Cerebellar cortex (tissue), 1 donor: Measurements from ENCODE around the gene ZNF473.

Source experiments
- DNase-seq: peaks from one replicate; pipeline ENCODE4 v3.0.0-alpha.2; 2015; ENCODE audit warnings: low spot score

ZNF473 gene

GRCh38 chr19:50003810-50004419, 21.9 kb upstream of the ZNF473 start:
- no peak for DNase-seq

- no peak for DNase-seq
Observed at GRCh38 chr19:50005428-50005827, 20.4 kb upstream of the ZNF473 start.

GRCh38 chr19:50007170-50007569, 18.6 kb upstream of the ZNF473 start:
- DNase-seq = no peak

- DNase-seq = no peak
Observed at GRCh38 chr19:50007947-50008346, 17.9 kb upstream of the ZNF473 start.

- DNase-seq = no peak
Observed at GRCh38 chr19:50008532-50008931, 17.3 kb upstream of the ZNF473 start.

- DNase-seq = no peak
Observed at GRCh38 chr19:50016225-50016807, 9.5 kb upstream of the ZNF473 start.

GRCh38 chr19:50020481-50020880, 5.3 kb upstream of the ZNF473 start:
- no peak for DNase-seq

GRCh38 chr19:50022823-50023222, 3.0 kb upstream of the ZNF473 start:
- DNase-seq = no peak

GRCh38 chr19:50024719-50025021, 1.1 kb upstream of the ZNF473 start:
- DNase-seq = no peak

GRCh38 chr19:50025022-50025793, 597 bp upstream of the ZNF473 start, which contains the start of gene VRK3:
Gene VRK3, minus strand, starts transcription at chr19:50025372. Its CDS starts 9,210 bp downstream, at chr19:50016162.
- peak; percentile 100 for DNase-seq

GRCh38 chr19:50026550-50026906, 723 bp downstream of the ZNF473 start:
- no peak for DNase-seq

- DNase-seq = no peak
Observed at GRCh38 chr19:50030225-50030624, 4.4 kb downstream of the ZNF473 start.

- no peak for DNase-seq
Observed at GRCh38 chr19:50030937-50031336, 5.1 kb downstream of the ZNF473 start.

- DNase-seq = no peak
Observed at GRCh38 chr19:50036908-50037307, 11.1 kb downstream of the ZNF473 start.

- no peak for DNase-seq
Observed at GRCh38 chr19:50039968-50040367, 14.2 kb downstream of the ZNF473 start.

- DNase-seq = no peak
Observed at GRCh38 chr19:50040967-50041366, 15.2 kb downstream of the ZNF473 start.

GRCh38 chr19:50042363-50043024, 16.7 kb downstream of the ZNF473 start:
- no peak for DNase-seq

- DNase-seq = no peak
Observed at GRCh38 chr19:50043967-50044366, 18.2 kb downstream of the ZNF473 start.

GRCh38 chr19:50044922-50045321, 19.1 kb downstream of the ZNF473 start:
- DNase-seq = no peak

GRCh38 chr19:50046649-50047503, 21.1 kb downstream of the ZNF473 start:
- DNase-seq = peak; percentile 78

GRCh38 chr19:50047671-50048070, 21.9 kb downstream of the ZNF473 start:
- no peak for DNase-seq
